GM12865 (cell line): ENCODE data around the gene SDCBP2.

Experiments
- DNase-seq: peaks from one replicate; pipeline ENCODE4 v3.0.0; 2010; ENCODE audit warnings: low read depth
- H3K4me3 ChIP-seq: 2 replicates; pipeline ENCODE4 v1.5.1; 2011; ENCODE audit warnings: mild to moderate bottlenecking, low read depth, low read length, control low read depth
- TF ChIP-seq, protein P1 (sequence below): IDR thresholded peaks from 2 replicates; pipeline ENCODE4 v1.5.1; 2011; ENCODE audit warnings: low read length, control low read depth, low read depth, inconsistent platforms; ENCODE audit not compliant: insufficient read depth; ENCODE audit errors: missing control alignments

SDCBP2 gene

GRCh38 chr20:1324598-1325172 is 4.3 kb downstream of the SDCBP2 start:
- TF ChIP-seq, protein P1, sequence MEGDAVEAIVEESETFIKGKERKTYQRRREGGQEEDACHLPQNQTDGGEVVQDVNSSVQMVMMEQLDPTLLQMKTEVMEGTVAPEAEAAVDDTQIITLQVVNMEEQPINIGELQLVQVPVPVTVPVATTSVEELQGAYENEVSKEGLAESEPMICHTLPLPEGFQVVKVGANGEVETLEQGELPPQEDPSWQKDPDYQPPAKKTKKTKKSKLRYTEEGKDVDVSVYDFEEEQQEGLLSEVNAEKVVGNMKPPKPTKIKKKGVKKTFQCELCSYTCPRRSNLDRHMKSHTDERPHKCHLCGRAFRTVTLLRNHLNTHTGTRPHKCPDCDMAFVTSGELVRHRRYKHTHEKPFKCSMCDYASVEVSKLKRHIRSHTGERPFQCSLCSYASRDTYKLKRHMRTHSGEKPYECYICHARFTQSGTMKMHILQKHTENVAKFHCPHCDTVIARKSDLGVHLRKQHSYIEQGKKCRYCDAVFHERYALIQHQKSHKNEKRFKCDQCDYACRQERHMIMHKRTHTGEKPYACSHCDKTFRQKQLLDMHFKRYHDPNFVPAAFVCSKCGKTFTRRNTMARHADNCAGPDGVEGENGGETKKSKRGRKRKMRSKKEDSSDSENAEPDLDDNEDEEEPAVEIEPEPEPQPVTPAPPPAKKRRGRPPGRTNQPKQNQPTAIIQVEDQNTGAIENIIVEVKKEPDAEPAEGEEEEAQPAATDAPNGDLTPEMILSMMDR, result no peak
- DNase-seq, result no peak
- H3K4me3 ChIP-seq, result peak overlapping the region; percentile 94

- no peak overlapping the region for H3K4me3 ChIP-seq
- DNase-seq, result no peak
- TF ChIP-seq, protein P1, result no peak
Measured at GRCh38 chr20:1323830-1324597, 4.9 kb downstream of the SDCBP2 start.

- TF ChIP-seq, protein P1, result no peak
- no peak overlapping the region for H3K4me3 ChIP-seq
- no peak for DNase-seq
Measured at GRCh38 chr20:1323256-1323655, 5.7 kb downstream of the SDCBP2 start.

DNA sequence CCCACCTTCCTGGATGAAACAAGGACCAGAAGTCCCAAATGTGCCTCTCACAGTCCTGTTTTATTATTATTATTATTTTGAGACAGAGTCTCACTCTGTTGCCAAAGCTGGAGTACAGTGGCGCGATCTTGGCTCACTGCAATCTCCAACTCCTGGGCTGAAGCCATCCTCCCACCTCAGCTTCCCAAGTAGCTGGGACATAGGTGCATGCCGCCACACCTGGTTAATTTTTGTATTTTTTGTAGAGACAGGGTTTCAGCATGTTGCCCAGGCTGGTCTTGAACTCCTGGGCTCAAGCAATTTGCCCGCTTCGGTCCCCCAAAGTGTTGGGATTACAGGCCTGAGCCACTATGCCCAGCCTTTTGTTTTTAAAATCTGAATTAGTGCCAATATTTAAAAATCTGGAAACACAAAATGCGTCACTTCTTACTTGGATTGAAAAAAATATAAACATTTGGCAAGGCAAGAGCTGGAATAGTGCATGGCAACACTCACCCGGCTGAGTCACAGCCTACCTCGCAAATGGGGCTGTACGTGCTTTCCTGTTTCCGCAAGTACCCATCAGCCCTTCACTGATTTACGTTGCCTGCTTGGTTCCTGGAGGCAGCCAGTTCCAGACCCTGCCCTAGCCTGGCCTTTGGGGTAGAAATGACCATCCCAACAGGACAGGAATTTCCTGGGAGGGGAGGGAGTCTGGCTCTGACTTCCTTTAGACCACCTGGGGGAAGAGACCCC is 6.3 kb downstream of the SDCBP2 start:
- H3K4me3 ChIP-seq, result no peak overlapping the region
- no peak for DNase-seq

DNA sequence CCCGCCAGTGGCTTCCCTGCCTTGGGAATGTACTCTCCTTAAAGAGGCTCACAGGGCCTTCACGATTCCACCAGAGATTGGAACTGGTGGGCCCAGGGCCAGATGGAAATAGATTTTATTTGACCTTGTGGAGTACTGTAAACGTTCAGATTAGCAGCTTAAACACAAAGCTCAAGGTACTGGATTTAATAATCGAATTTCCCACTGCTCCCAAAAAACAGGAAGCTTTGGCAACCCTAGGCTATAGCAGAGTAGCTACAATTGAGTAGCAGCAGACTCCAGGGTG is 7.3 kb downstream of the SDCBP2 start:
- H3K4me3 ChIP-seq, result no peak overlapping the region
- DNase-seq, result no peak
- TF ChIP-seq, protein P1, result no peak

More for the DNA sequence above, 6.3 kb downstream of the SDCBP2 start:
- TF ChIP-seq, protein P1, result no peak

DNA sequence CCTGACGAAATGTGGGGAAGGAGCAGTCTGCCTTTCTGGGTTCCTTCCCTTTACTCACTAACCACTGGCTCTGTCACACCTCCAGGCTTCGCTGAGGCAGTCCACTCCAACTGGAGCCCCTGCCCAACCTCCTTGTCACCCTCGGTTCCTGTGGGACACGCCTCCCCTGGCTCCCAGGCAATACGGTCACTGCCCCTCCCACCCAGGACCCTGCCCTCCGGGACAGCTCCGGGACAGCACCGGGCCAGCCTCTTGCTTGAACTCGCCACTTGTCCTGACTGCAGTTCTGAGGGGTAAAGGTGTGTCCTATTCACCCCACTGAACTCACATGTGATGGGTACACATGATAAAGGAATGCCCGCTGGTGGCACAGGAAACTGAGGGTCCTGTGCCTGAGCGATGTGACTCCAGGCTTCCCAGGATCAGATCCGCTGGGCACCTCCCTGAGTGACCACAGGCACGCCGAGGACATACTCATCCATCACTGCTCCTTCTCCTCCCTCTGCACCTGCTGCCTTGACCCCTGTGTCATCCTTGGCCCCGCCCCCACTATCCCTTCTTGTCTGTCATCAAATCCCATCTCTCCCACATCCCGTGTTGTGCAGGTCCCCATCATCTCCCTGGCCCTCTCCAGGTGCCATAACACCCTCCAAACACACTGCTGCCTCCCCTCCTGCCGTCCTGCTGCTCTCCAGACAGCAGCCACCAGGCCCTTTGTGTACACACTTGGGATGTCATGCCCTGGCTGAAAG is 7.9 kb downstream of the SDCBP2 start:
- DNase-seq, result no peak
- H3K4me3 ChIP-seq, result no peak overlapping the region
- TF ChIP-seq, protein P1, result no peak
